ENCODE measurements around the gene MDN1.

The MDN1 gene

DNA sequence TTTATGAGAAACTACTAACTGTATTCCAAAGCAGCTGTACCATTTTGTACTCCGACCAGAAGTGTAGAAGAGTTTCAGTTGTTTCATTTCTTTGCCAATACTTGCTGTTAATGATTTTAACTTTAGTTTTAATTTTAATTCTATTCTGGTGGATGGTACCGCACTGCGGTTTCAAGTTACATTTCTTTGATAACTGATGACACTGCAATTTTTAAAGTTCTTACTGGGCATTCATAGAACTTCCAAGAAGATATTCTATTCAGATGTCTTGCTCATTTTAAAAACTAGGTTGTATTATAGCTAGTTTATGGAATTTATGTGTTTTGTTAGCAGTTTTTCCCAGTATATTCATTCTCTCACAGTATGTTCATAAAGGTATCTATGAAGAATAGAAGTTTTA is 117.2 kb downstream of the MDN1 start:
- Mint-ChIP-seq H3K36me3 (ENCODE audit: insufficient read depth) (peaks cover 50% of the 10 kb centered on the region), H3K27me3 (no peaks in the 10 kb centered on the region), H3K4me3 (no peak overlapping the region), H3K9me3 (no peaks in the 10 kb centered on the region), H3K4me1 (no peaks in the 10 kb centered on the region), H3K27ac (ENCODE audit: low read depth) (no peak overlapping the region)
- DNase-seq (ENCODE audit: low spot score in 2 of 2): no peak
- ATAC-seq (replicated peaks; ENCODE audit: extremely low read depth, poor library complexity, severe bottlenecking): no peak

- Mint-ChIP-seq H3K36me3 (ENCODE audit: insufficient read depth) (peaks cover 54% of the 10 kb centered on the region), H3K9me3 (no peaks in the 10 kb centered on the region), H3K27ac (ENCODE audit: low read depth) (no peak overlapping the region), H3K4me3 (no peak overlapping the region), H3K4me1 (no peaks in the 10 kb centered on the region), H3K27me3 (no peaks in the 10 kb centered on the region)
- no peak for DNase-seq (ENCODE audit: low spot score in 2 of 2)
- ATAC-seq (replicated peaks; ENCODE audit: extremely low read depth, poor library complexity, severe bottlenecking): no peak
These were observed 123.9 kb downstream of the MDN1 start for GRCh38 chr6:89695667-89696066.

DNA sequence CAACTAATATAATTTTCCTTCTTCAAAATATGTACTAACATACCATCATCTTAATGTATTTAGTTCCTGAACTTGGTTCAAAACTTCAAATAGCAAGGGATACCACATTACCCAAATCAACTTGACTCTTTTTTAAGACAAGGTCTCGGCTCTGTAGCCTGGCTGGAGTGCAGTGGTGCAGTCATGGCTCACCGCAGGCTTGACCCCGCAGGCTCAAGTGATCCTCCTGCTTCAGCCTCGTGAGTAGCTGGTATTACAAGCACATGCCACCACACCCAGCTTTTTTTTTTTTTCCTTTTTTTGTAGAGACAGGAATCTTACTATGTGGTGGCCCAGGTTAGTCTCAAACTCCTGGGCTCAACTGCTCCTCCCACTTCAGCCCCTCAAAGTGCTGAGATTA is 125.2 kb downstream of the MDN1 start:
- H3K27ac Mint-ChIP-seq (ENCODE audit: low read depth): no peak overlapping the region
- H3K27me3 Mint-ChIP-seq: no peaks in the 10 kb centered on the region
- ATAC-seq (replicated peaks; ENCODE audit: extremely low read depth, poor library complexity, severe bottlenecking) (no peak), DNase-seq (ENCODE audit: low spot score in 2 of 2) (no peak)
- peaks cover 48% of the 10 kb centered on the region for H3K36me3 Mint-ChIP-seq (ENCODE audit: insufficient read depth)
- H3K4me1 Mint-ChIP-seq: no peaks in the 10 kb centered on the region
- H3K9me3 Mint-ChIP-seq: no peaks in the 10 kb centered on the region
- no peak overlapping the region for H3K4me3 Mint-ChIP-seq

- H3K27me3 Mint-ChIP-seq: no peaks in the 10 kb centered on the region
- H3K36me3 Mint-ChIP-seq (ENCODE audit: insufficient read depth): peaks cover 47% of the 10 kb centered on the region
- no peak overlapping the region for H3K4me3 Mint-ChIP-seq
- H3K27ac Mint-ChIP-seq (ENCODE audit: low read depth): no peak overlapping the region
- no peak for DNase-seq (ENCODE audit: low spot score in 2 of 2)
- H3K9me3 Mint-ChIP-seq: no peaks in the 10 kb centered on the region
- no peaks in the 10 kb centered on the region for H3K4me1 Mint-ChIP-seq
- ATAC-seq (replicated peaks; ENCODE audit: extremely low read depth, poor library complexity, severe bottlenecking): no peak
These were observed 126.4 kb downstream of the MDN1 start for GRCh38 chr6:89693207-89693606.

GRCh38 chr6:89692256-89692655 is 127.3 kb downstream of the MDN1 start:
- Mint-ChIP-seq H3K27me3 (no peaks in the 10 kb centered on the region), H3K27ac (ENCODE audit: low read depth) (no peak overlapping the region), H3K9me3 (no peaks in the 10 kb centered on the region), H3K4me1 (no peaks in the 10 kb centered on the region), H3K4me3 (no peak overlapping the region), H3K36me3 (ENCODE audit: insufficient read depth) (peaks cover 48% of the 10 kb centered on the region)
- ATAC-seq (replicated peaks; ENCODE audit: extremely low read depth, poor library complexity, severe bottlenecking) (no peak), DNase-seq (ENCODE audit: low spot score in 2 of 2) (no peak)

DNA sequence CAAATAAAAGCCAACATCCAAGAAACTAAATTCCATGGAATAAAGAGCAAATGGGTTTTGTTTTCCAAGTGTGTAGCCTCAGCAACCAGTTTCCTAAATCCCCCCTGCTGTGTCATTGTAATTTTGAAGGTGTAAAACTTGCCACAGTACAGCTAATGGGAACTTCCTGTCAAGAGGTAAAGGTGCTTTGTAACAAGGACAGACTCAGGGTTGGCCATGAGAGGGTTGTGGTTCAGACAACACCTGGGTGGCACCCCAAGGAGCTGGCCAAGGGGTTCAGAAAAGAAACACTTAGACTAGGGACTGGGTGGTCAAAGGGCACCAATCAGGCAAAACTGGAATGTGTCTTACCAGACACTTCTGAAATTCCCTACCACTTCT is 128.7 kb downstream of the MDN1 start:
- Mint-ChIP-seq H3K27ac (ENCODE audit: low read depth) (peak overlapping the region; percentile 24), H3K4me1 (no peaks in the 10 kb centered on the region), H3K9me3 (no peaks in the 10 kb centered on the region), H3K4me3 (no peak overlapping the region), H3K36me3 (ENCODE audit: insufficient read depth) (peaks cover 41% of the 10 kb centered on the region), H3K27me3 (no peaks in the 10 kb centered on the region)
- ATAC-seq (replicated peaks; ENCODE audit: extremely low read depth, poor library complexity, severe bottlenecking): no peak
- no peak for DNase-seq (ENCODE audit: low spot score in 2 of 2)

GRCh38 chr6:89689732-89690131 is 129.9 kb downstream of the MDN1 start:
- ATAC-seq (replicated peaks; ENCODE audit: extremely low read depth, poor library complexity, severe bottlenecking): no peak
- H3K27ac Mint-ChIP-seq (ENCODE audit: low read depth): peak overlapping the region; percentile 32
- H3K27me3 Mint-ChIP-seq: no peaks in the 10 kb centered on the region
- no peaks in the 10 kb centered on the region for H3K9me3 Mint-ChIP-seq
- peaks cover 46% of the 10 kb centered on the region for H3K36me3 Mint-ChIP-seq (ENCODE audit: insufficient read depth)
- H3K4me1 Mint-ChIP-seq: no peaks in the 10 kb centered on the region
- no peak overlapping the region for H3K4me3 Mint-ChIP-seq
- no peak for DNase-seq (ENCODE audit: low spot score in 2 of 2)

DNA sequence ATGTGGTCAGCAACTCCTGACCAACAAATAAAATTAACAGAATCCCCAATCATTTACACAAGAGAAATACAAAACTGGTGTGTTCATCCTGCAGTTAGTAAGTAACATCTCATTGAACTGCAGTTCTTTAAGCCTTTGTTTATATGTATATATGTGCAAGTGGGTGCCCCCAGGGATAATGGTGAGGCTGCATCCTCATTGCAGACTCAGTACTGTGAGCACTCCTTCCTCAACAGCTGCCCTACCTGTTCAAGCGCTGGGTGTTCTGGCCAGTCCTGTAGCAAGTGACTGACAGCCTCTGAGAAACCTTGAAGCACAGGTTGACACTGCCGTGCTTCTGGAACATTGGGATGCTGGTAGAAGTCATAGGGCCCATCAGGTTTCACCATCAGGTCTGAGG is 131.3 kb downstream of the MDN1 start:
- no peaks in the 10 kb centered on the region for H3K4me1 Mint-ChIP-seq

DNA sequence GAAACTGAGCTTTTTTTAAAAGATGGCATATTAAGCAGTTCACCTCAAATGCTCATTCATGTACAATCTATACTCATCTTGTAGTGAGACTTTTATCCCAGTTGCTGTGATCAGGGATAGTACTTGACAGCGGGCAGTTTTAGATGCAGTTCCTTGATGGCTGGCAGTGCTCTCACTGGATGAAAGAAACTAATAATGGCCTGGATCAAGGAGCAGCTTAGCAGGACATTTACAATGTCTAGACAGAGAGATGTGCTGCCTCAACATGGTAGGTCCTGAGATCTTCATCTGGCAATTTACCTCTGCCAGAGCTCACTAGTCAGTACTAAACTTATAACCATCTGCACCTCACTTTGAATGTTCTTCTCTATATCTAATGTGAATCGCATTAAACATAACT is 134.3 kb downstream of the MDN1 start:
- Mint-ChIP-seq H3K27ac (ENCODE audit: low read depth) (no peak overlapping the region), H3K4me3 (no peak overlapping the region), H3K27me3 (no peaks in the 10 kb centered on the region), H3K36me3 (ENCODE audit: insufficient read depth) (peaks cover 49% of the 10 kb centered on the region), H3K9me3 (no peaks in the 10 kb centered on the region), H3K4me1 (no peaks in the 10 kb centered on the region)
- DNase-seq (ENCODE audit: low spot score in 2 of 2) (no peak), ATAC-seq (replicated peaks; ENCODE audit: extremely low read depth, poor library complexity, severe bottlenecking) (no peak)

More for the DNA sequence above, 131.3 kb downstream of the MDN1 start:
- H3K36me3 Mint-ChIP-seq (ENCODE audit: insufficient read depth): peaks cover 39% of the 10 kb centered on the region
- no peaks in the 10 kb centered on the region for H3K27me3 Mint-ChIP-seq
- no peak for ATAC-seq (replicated peaks; ENCODE audit: extremely low read depth, poor library complexity, severe bottlenecking)
- no peak for DNase-seq (ENCODE audit: low spot score in 2 of 2)
- H3K9me3 Mint-ChIP-seq: no peaks in the 10 kb centered on the region
- H3K4me3 Mint-ChIP-seq: no peak overlapping the region
- no peak overlapping the region for H3K27ac Mint-ChIP-seq (ENCODE audit: low read depth)

GRCh38 chr6:89682991-89683390 is 136.6 kb downstream of the MDN1 start:
- Mint-ChIP-seq H3K27ac (ENCODE audit: low read depth) (no peak overlapping the region), H3K4me1 (no peaks in the 10 kb centered on the region), H3K4me3 (no peak overlapping the region), H3K9me3 (no peaks in the 10 kb centered on the region), H3K36me3 (ENCODE audit: insufficient read depth) (peaks cover 49% of the 10 kb centered on the region), H3K27me3 (no peaks in the 10 kb centered on the region)
- DNase-seq (ENCODE audit: low spot score in 2 of 2) (no peak), ATAC-seq (replicated peaks; ENCODE audit: extremely low read depth, poor library complexity, severe bottlenecking) (no peak)

DNA sequence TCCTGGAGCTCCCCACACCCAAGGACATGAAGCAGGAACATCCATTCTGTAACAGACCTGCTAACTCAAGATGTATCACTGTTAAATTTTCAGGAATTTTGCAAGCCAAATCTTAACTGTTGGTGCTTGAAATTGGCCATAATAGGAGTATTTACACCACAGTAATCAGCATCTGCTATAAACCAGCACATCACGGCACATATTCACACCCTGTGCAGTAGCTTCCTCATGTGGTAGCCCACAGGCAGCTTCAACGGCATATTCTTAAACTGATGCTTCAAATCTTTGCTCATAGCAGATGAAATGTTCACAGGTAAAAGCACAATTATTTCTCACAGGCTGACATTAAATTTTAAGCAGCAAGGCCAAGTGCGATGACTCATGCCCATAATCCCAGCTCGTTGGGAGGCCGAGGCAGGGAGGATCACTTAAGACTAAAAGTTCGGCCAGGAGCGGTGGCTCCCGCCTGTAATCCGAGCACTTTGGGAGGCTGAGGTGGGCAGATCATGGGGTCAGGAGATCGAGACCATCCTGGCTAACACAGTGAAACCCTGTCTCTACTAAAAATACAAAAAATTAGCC is 137.5 kb downstream of the MDN1 start:
- ATAC-seq (replicated peaks; ENCODE audit: extremely low read depth, poor library complexity, severe bottlenecking) (no peak), DNase-seq (ENCODE audit: low spot score in 2 of 2) (no peak)
- no peaks in the 10 kb centered on the region for H3K27me3 Mint-ChIP-seq
- no peak overlapping the region for H3K27ac Mint-ChIP-seq (ENCODE audit: low read depth)
- H3K36me3 Mint-ChIP-seq (ENCODE audit: insufficient read depth): peaks cover 48% of the 10 kb centered on the region
- H3K4me1 Mint-ChIP-seq: no peaks in the 10 kb centered on the region
- H3K4me3 Mint-ChIP-seq: no peak overlapping the region
- H3K9me3 Mint-ChIP-seq: no peaks in the 10 kb centered on the region

- Mint-ChIP-seq H3K27ac (ENCODE audit: low read depth) (no peak overlapping the region), H3K4me3 (no peak overlapping the region), H3K36me3 (ENCODE audit: insufficient read depth) (peaks cover 60% of the 10 kb centered on the region), H3K27me3 (no peaks in the 10 kb centered on the region), H3K4me1 (no peaks in the 10 kb centered on the region), H3K9me3 (no peaks in the 10 kb centered on the region)
- DNase-seq (ENCODE audit: low spot score in 2 of 2) (no peak), ATAC-seq (replicated peaks; ENCODE audit: extremely low read depth, poor library complexity, severe bottlenecking) (no peak)
These were observed 139.0 kb downstream of the MDN1 start for GRCh38 chr6:89680551-89680950.

DNA sequence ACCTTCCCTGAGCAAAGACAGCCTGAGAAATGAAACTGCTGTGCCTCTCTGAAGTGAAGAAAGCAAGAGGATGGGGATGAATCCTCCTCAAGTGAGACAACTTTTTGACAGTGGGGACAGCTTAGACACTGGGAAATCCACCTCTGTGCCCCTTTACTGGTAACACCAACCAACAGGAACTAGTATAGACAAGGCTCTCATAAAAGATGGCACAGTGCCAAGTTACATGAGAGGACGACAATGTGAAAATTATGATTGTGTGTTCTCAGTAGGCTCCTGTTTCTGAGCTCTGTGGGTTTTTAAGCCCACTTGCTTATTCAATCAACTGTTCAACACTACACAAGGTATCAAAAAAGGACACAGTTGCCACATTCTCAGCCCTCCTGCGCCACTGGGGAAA is 139.4 kb downstream of the MDN1 start:
- no peaks in the 10 kb centered on the region for H3K27me3 Mint-ChIP-seq
- ATAC-seq (replicated peaks; ENCODE audit: extremely low read depth, poor library complexity, severe bottlenecking): no peak

More for the DNA sequence above, 139.4 kb downstream of the MDN1 start:
- H3K9me3 Mint-ChIP-seq: no peaks in the 10 kb centered on the region
- H3K4me3 Mint-ChIP-seq: no peak overlapping the region
- H3K27ac Mint-ChIP-seq (ENCODE audit: low read depth): no peak overlapping the region
- peaks cover 60% of the 10 kb centered on the region for H3K36me3 Mint-ChIP-seq (ENCODE audit: insufficient read depth)
- DNase-seq (ENCODE audit: low spot score in 2 of 2): no peak
- H3K4me1 Mint-ChIP-seq: no peaks in the 10 kb centered on the region

Measured in central memory CD8-positive, alpha-beta T cell (primary cell).